ENCODE data around the gene PRM1.

Gene PRM1, protein sequence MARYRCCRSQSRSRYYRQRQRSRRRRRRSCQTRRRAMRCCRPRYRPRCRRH

DNA sequence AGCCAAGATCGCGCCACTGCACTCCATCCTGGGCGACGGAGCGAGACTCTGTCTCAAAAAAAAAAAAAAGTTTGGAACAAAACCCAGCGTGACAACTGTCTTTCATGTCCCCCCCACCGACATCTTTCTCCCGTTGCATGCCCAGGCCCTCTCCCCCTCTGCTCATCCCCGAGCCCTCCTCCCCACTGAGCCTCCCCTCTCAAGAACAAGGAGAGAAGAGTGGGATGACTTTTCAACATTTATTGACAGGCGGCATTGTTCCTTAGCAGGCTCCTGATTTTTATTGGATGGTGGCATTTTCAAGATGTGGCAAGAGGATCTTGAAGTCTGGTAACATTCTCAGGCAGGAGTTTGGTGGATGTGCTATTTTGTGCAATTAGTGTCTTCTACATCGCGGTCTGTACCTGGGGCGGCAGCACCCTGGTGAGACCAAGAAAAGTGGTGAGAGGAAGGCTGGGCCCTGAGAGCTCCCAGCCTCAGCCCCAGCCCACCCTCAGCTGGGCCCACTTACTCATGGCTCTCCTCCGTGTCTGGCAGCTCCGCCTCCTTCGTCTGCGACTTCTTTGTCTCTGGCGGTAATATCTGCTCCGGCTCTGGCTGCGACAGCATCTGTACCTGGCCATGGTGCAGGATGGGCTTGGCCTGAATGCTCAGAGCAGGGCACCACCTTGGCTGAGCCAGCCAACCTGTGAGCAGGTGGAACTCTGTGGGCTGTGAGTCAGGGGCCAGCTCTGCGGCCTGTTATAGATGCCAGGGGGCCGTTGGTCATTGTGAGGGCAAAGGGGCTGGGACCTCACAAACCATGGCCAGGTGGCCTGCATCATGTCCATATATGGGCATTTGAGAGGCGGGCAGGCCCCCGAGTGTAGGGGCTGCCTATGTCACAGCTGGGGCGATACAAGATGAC lies at the start of gene PRM1:
PRM1 (minus strand) TSS at position 715 of the 907 bp plus-strand sequence; CDS start at position 623, 92 bp downstream.
- DNase-seq: no peak

- DNase-seq: no peak
Measured at GRCh38 chr16:11330526-11331237, 49.6 kb upstream of the PRM1 start.

GRCh38 chr16:11329891-11330290 lies 48.8 kb upstream of the PRM1 start:
- no peak for DNase-seq

GRCh38 chr16:11329071-11329491 lies 48.0 kb upstream of the PRM1 start:
- no peak for DNase-seq

DNA sequence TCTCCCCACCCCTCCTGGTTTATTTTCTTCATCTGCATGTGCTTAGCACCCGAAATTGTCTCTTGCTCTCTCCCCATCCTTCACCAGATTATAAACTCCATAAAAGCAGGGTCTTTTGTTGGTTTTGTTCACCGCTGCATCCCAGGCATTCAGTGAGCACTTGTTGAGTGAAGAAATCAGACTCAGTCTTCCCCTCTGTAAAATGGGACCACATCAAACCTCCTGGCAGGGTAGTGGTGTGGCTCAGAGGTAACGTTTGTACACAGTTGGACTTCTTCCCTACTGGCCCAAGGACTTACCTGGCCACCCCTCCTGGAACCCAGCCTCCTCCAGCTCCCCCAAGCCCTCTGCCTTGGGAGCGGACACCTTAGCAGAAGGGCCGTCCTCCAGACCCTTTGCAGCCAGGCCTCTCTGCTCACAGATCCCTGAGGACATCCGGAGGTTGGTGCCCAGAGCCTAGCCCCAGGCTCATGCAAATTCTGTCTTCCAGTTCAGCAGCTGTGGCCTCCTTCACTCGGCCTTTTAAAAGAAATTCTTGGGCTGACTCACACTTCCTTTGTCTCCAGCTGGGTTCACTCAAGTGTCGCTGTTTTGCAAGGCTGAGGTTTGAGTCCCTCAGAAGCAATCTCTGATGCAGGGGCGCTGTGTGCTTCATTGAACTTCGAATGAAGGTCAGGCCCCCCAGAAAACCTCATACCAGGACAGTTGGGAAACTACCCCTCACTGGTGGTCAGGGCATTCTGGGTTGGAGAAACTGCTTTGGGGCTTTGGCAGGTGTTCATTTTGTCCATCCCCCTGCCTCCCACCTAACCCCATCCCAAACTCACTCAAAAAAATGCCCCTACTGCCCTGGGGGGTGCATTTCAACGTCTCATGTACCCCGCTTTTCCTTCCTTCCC lies 47.3 kb upstream of the PRM1 start:
- DNase-seq: peak; percentile 62

- DNase-seq: no peak
Measured at GRCh38 chr16:11327277-11328171, 46.4 kb upstream of the PRM1 start.

DNA sequence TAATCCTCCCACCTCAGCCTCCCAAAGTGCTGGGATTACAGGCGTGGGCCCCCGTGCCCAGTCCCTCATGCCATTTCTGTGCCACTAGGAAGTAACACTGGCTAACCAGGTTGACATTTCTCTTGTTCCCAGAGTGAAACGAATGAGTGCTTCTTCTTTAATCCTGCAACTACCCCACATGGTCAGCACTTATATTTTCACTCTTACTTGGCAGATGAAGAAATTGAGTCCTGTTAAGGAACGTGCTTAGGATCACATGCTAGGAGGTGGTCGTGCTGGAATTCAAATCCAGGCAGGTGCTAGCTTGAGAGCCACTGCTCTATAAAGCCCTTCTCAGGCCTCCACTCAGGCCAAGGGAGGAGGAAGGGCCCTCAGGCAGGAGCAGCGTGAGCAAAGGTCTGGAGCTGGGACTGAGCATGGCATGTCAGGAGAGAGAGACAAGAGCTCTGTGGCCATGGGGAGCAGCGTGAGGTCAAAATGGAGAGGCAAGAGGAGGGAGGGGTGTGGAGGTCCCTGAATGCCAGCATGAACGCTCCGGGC lies 45.7 kb upstream of the PRM1 start:
- DNase-seq: no peak

- no peak for DNase-seq
Measured at GRCh38 chr16:11326084-11326736, 45.1 kb upstream of the PRM1 start.

DNA sequence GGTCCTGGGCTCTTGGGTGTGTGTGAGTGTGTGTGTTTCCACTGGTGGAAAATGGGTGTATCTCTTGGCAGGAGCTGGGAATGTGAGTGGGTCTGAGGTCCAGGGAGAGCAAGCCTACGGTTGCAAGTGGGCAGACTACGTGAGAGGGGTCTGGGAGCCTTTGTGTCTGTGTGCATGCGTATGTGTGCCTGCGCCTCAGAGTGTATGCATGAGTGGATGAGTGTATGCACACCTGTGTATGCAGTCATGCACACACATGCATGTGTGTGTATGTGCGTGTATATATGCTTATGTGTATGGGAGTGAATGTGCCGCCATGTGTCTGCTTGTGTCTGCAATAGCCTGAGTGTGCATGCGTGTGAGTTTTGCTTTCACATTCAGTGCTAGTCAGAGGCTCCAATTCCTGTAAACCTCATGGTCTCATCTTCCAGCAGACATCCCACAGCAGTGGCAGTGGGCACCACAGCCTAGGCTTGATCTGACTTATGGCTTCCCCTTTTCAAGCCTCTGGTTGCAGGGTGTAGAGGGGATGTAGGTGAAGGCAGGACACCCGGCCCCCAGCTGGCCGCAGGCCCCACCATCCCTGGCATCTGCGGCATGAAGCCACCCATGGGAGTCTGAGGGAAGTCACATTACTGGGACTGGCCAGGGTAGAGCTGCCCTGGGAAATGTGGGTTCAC lies 44.4 kb upstream of the PRM1 start:
- DNase-seq: no peak

DNA sequence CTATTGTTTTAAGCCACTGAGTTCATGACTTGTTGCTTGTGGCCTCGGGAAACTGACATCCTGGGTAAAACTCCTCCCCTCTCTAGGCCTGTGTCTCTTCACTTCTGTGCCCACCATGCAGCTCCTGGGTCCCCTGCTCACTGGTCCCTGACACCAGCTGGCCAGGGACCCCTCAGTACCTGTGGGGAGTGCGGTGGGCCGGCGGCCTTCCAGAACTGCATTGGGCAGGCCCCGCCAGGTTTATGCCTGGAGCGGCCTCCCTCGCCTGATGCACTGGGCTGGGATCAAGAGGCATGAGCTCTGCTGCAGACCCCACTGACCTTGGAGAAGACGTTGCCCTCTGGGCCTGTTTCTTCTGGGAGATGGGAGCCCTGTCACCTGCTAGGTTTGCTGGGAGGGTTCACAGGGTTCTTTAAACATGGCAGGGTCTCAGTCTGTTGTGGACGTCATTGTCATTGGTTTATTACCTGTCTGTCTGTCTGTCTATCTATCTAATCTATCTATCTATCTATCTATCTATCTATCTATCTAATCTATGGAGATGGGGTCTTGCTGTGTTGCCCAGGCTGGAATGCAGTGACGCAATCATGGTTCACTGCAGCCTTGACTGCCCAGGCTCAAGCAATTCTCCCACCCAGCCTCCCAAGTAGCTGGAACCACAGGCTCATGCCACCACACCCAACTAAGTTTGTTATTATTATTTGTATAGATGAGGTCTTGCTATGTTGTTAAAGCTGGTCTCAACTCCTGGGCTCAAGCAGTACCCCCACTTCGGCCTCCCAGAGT lies 42.6 kb upstream of the PRM1 start:
- no peak for DNase-seq

DNA sequence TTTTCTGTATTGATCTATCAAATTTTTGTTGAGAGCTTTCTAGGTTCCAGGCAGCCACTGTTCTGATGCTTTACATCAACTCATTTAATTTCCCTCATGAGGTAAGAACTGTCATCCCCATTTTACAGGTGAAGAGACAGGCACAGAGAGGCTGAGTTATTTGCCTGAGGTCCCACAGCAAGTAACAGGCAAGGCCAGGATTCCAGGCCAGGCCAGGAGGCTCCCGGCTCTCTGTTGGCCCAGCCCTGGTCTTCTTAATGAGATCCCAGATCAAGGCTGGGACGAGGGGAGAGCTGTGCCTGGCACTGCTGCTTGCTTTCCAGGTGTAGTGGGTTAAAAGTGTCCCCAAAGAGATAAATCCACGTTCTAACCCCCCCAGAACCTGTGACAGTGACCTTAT lies 41.7 kb upstream of the PRM1 start:
- DNase-seq: no peak

DNA sequence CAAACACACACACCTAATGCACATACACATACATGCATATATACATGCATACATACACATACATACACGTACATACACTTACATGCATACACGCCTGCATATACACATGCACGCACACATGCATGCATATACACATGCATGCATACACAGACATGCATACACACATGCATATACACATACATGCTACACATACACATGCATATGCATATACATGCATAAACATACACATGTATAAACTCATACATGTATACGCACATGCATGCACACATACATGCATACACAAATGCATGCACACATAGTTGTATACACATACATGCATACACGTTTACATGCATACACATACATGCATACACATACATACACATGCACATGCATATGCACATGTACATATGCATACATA lies 40.5 kb upstream of the PRM1 start:
- no peak for DNase-seq

DNA sequence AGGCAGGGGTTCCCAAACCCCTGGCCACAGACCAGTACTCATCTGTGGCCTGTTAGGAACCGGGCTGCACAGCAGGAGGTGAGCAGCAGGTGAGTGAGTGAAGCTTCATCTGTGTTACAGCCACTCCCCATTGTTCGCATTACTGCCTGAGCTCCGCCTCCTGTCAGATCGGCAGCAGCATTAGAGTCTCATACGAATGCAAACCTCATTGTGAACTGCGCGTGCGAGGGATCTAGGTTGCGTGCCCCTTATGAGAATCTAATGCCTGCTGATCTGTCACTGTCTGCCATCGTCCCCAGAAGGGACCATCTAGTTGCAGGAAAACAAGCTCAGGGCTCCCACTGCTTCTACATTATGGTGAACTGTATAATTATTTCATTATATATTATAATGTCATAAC lies 39.0 kb upstream of the PRM1 start:
- DNase-seq: no peak

GRCh38 chr16:11319529-11320146 lies 38.5 kb upstream of the PRM1 start:
- peak; percentile 80 for DNase-seq

GRCh38 chr16:11318817-11319216 lies 37.7 kb upstream of the PRM1 start:
- no peak for DNase-seq

GRCh38 chr16:11316331-11317015 lies 35.3 kb upstream of the PRM1 start:
- DNase-seq: no peak

GRCh38 chr16:11315510-11315909 lies 34.4 kb upstream of the PRM1 start:
- DNase-seq: no peak

GRCh38 chr16:11314309-11314894 lies 33.3 kb upstream of the PRM1 start:
- DNase-seq: no peak
